Measurements from ENCODE around the gene RAD51. TPM values are rescaled to one million over a fixed set of nuclear protein-coding genes. Genes with fewer than 3 reads are reported as not detected.

Gene RAD51
- total and polyA plus RNA-seq, 2 donors (not counting 1 experiment from before 2014, with no cell fraction given): 1.3 to 5.0 TPM

- TF ChIP-seq CTCF (conservative IDR thresholded peaks at IDR 0.05 in 1 of 2, IDR thresholded peaks at IDR 0.05 in 1 of 2; ENCODE audit: low read depth in 1 of 2, low read length in 2 of 2): no peak
- no peak for TF ChIP-seq EZH2 (IDR thresholded peaks at IDR 0.05; ENCODE audit: low read length, missing control alignments)
Measured at GRCh38 chr15:40755812-40756208, 60.8 kb downstream of the RAD51 start.

GRCh38 chr15:40756938-40757337 is 62.0 kb downstream of the RAD51 start:
- DNase-seq (ENCODE audit: low read depth in 2 of 2): no peak
- H3K9me3 ChIP-seq (ENCODE audit: control insufficient read depth, insufficient read depth, low read depth, low read length): no peaks in the 10 kb centered on the region
- H3K36me3 ChIP-seq (ENCODE audit: control insufficient read depth, insufficient read depth, low read length): no peaks in the 10 kb centered on the region
- no peaks in the 10 kb centered on the region for H4K20me1 ChIP-seq (ENCODE audit: control insufficient read depth, extremely low read depth, insufficient read depth, low read length)
- H3K27ac ChIP-seq (ENCODE audit: insufficient read depth, low read length): no peak overlapping the region
- no peaks in the 10 kb centered on the region for H3K27me3 ChIP-seq (ENCODE audit: control insufficient read depth, insufficient read depth, low read length)
- H3K79me2 ChIP-seq (ENCODE audit: control insufficient read depth, insufficient read depth, low read length): peaks cover 9% of the 10 kb centered on the region
- H3K9ac ChIP-seq (ENCODE audit: insufficient read depth, low read length): no peak overlapping the region
- no peak overlapping the region for H3K4me2 ChIP-seq (ENCODE audit: extremely low read depth, insufficient read depth, low read length)
- TF ChIP-seq CTCF (conservative IDR thresholded peaks at IDR 0.05 in 1 of 2, IDR thresholded peaks at IDR 0.05 in 1 of 2; ENCODE audit: low read depth in 1 of 2, low read length in 2 of 2): no peak
- no peak for TF ChIP-seq EZH2 (IDR thresholded peaks at IDR 0.05; ENCODE audit: low read length, missing control alignments)
- no peaks in the 10 kb centered on the region for H3K4me1 ChIP-seq (ENCODE audit: control insufficient read depth, extremely low read depth, insufficient read depth, low read length)
- no peak overlapping the region for H3K4me3 ChIP-seq (replicated peaks in 1 of 4; ENCODE audit: control extremely low read depth in 1 of 4, insufficient read depth in 1 of 4, low read depth in 3 of 4, low read length in 4 of 4)
- no peak overlapping the region for H2AFZ ChIP-seq (ENCODE audit: low read length)

More at GRCh38 chr15:40755812-40756208, 60.8 kb downstream of the RAD51 start:
- Histone ChIP-seq H3K27ac (ENCODE audit: insufficient read depth, low read length) (peak overlapping the region; percentile 92), H3K9me3 (ENCODE audit: control insufficient read depth, insufficient read depth, low read depth, low read length) (no peaks in the 10 kb centered on the region), H3K4me3 (replicated peaks in 1 of 4; ENCODE audit: control extremely low read depth in 1 of 4, insufficient read depth in 1 of 4, low read depth in 3 of 4, low read length in 4 of 4) (peak overlapping the region in 3 of 4 experiments; percentile 85 to 99 (median 88)), H3K9ac (ENCODE audit: insufficient read depth, low read length) (peak overlapping the region; percentile 73), H4K20me1 (ENCODE audit: control insufficient read depth, extremely low read depth, insufficient read depth, low read length) (no peaks in the 10 kb centered on the region), H3K79me2 (ENCODE audit: control insufficient read depth, insufficient read depth, low read length) (peaks cover 9% of the 10 kb centered on the region), H3K4me1 (ENCODE audit: control insufficient read depth, extremely low read depth, insufficient read depth, low read length) (no peaks in the 10 kb centered on the region), H2AFZ (ENCODE audit: low read length) (no peak overlapping the region), H3K36me3 (ENCODE audit: control insufficient read depth, insufficient read depth, low read length) (peaks cover 1% of the 10 kb centered on the region), H3K27me3 (ENCODE audit: control insufficient read depth, insufficient read depth, low read length) (no peaks in the 10 kb centered on the region), H3K4me2 (ENCODE audit: extremely low read depth, insufficient read depth, low read length) (peak overlapping the region; percentile 81)
- no peak for DNase-seq (ENCODE audit: low read depth in 2 of 2)

GRCh38 chr15:40759961-40760360 is 65.0 kb downstream of the RAD51 start:
- no peaks in the 10 kb centered on the region for H3K36me3 ChIP-seq (ENCODE audit: control insufficient read depth, insufficient read depth, low read length)
- H3K27me3 ChIP-seq (ENCODE audit: control insufficient read depth, insufficient read depth, low read length): no peaks in the 10 kb centered on the region
- H4K20me1 ChIP-seq (ENCODE audit: control insufficient read depth, extremely low read depth, insufficient read depth, low read length): no peaks in the 10 kb centered on the region
- peaks cover 9% of the 10 kb centered on the region for H3K4me1 ChIP-seq (ENCODE audit: control insufficient read depth, extremely low read depth, insufficient read depth, low read length)
- no peak overlapping the region for H3K4me2 ChIP-seq (ENCODE audit: extremely low read depth, insufficient read depth, low read length)
- H3K27ac ChIP-seq (ENCODE audit: insufficient read depth, low read length): no peak overlapping the region
- H2AFZ ChIP-seq (ENCODE audit: low read length): no peak overlapping the region
- TF ChIP-seq EZH2 (IDR thresholded peaks at IDR 0.05; ENCODE audit: low read length, missing control alignments) (no peak), CTCF (conservative IDR thresholded peaks at IDR 0.05 in 1 of 2, IDR thresholded peaks at IDR 0.05 in 1 of 2; ENCODE audit: low read depth in 1 of 2, low read length in 2 of 2) (no peak)
- H3K79me2 ChIP-seq (ENCODE audit: control insufficient read depth, insufficient read depth, low read length): peaks cover under 1% of the 10 kb centered on the region
- H3K4me3 ChIP-seq (replicated peaks in 1 of 4; ENCODE audit: control extremely low read depth in 1 of 4, insufficient read depth in 1 of 4, low read depth in 3 of 4, low read length in 4 of 4): no peak overlapping the region
- H3K9me3 ChIP-seq (ENCODE audit: control insufficient read depth, insufficient read depth, low read depth, low read length): no peaks in the 10 kb centered on the region
- no peak overlapping the region for H3K9ac ChIP-seq (ENCODE audit: insufficient read depth, low read length)
- no peak for DNase-seq (ENCODE audit: low read depth in 2 of 2)
